HG03558 (cell line): ENCODE data around the gene NDUFS1.
"Not testable (repeated sequence)": the region's sequence is repeated elsewhere in the genome, so short reads cannot be mapped to it uniquely, and the experiment has no call there.

Source experiments
- ATAC-seq: cut with Tn5 transposase; IDR thresholded peaks from one replicate; pipeline ENCODE4 v1.9.1; 2021; ENCODE audit warnings: moderate number of reproducible peaks; ENCODE audit not compliant: unreplicated experiment; ENCODE audit errors: extremely low read depth

Gene NDUFS1

DNA sequence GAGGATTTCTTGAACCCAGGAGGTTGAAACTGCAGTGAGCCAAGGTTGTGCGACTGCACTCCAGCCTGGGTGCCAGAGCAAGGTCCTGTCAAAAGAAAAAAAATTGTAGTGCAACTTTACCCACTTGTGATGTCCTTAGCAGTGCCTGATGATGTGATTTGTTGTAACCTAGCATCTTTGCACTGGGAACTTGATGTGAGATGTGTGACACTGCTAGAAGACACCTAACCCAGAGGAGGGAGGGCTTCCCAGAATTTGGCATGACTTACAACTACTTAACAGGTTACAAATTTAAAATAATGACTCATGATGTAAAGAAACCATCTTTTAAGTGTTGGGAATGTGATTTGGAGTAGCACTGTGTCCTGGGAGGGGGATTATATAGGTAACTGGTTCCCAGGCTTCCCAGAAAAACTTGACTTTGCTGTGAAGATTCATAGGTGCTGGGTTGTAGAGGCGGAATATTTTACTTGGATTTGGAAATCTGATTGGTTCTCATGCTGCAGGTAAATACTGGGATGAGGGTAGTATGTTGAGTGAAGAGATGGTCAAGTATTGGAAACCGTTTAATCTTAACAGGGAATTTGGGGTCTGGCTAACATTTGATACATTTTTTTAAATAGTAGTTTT lies 4.1 kb upstream of the NDUFS1 start:
- no peak for ATAC-seq

DNA sequence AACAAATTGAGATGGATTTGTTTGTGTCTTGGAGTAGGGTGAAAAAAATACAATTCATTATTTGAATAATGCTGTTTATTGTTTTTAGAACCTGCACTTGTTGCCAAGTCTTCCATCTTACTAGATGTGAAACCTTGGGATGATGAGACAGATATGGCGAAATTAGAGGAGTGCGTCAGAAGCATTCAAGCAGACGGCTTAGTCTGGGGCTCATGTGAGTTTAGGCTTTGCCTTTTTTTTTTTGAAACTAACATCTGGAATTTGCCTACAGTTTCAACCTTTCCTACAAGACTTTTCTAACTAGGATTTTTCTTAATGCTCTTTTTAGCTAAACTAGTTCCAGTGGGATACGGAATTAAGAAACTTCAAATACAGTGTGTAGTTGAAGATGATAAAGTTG lies 3.2 kb upstream of the NDUFS1 start:
- not testable (repeated sequence) for ATAC-seq

DNA sequence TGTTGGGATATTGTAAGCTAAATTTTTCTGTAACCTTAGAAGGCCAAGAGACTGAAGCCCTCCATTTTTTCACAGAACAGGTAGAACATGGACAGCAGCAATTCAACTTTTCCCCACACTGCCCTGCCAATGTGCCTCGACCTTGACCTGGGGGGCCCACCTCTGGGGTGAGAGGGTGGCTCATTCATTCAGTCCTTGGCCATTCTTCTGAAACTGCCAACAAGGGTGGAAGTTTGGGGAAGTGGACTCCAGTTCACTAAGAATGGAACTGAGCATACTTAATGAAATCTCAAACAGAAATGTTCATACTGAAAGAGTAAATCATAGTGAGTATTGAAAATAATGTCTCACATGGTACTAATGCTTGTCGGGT lies 1.5 kb upstream of the NDUFS1 start:
- ATAC-seq: no peak

DNA sequence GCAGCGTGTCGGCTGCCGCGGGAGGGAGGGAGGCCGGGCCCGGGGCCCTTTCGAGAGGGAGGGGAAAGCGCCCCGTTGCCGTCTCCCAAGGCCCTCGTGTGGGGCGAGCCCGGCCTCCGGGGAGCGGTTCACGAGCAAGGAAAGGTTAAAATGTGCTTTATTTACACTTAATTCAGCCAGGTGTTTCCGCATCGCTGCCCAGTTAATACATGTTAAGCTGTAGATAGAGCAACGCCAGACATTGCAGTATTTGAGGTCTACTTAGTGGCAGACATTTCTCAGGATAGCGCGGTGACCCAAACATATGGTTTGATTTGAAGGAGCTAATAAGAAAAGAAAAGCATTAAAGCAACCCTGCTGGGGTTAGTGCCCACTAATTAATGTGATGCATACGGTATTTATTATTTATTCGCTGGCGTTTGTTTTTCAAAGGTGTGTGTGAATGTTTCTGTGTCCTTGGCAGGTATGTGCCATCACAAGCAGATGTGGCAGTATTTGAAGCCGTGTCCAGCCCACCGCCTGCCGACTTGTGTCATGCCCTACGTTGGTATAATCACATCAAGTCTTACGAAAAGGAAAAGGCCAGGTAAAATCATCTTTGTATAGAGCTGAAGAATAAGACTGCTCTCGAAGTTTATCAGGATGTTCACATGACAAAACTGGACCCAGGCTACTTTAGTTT lies 1.0 kb upstream of the NDUFS1 start:
- ATAC-seq: peak; percentile 19

DNA sequence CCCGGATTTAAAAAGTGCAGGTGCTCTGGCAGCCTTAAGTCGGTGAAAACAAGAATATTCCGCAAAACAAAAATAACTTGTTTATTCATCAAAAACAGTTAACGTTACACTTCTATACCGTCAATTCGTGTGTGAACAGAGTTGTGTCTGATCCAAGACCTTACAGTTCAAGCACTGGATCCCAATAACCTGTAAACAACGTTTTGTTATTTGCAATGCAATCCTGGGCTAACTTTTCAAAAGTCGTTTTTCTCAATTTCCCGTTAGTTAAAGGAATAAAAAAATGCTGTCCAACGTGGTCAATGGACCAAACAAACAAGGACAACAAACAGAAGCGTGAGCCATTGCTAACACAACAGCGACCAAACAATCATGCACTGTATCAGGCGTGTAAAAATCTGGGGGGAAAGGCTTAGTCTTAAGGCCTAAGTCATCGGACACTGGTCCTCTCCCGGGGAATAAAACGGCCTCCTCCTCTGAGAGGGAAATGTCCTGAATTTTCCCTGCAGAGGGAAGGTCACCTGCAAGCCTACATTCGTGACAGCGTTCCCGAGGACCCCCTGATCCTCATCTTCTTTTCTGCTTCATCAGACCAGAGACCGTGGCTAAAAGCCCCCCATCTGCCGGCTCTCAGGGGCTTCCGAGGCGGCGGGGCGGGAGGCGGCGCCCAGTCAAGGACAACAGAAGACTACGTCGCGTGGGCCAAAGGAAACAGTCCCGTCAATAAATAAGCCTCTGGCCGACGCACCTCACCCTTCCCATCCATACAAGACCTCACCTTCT lies 490 bp downstream of the NDUFS1 start:
- ATAC-seq: no peak

DNA sequence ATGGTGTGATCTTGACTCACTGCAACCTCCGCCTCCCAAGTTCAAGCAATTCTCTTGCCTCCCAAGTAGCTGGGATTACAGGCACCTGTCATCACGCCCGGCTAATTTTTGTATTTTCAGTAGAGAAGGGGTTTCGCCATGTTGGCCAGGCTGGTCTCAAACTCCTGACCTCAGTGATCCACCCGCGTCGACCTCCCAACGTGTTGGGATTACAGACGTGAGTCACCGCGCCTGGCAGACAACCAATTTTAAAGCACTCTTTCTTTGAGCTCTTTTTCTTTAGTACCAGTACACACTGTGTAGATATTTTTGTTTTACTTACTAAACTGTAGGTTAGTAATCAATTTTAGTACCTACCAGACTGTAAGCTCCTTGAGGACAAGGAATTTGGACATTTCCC lies 2.2 kb downstream of the NDUFS1 start:
- ATAC-seq: not testable (repeated sequence)

DNA sequence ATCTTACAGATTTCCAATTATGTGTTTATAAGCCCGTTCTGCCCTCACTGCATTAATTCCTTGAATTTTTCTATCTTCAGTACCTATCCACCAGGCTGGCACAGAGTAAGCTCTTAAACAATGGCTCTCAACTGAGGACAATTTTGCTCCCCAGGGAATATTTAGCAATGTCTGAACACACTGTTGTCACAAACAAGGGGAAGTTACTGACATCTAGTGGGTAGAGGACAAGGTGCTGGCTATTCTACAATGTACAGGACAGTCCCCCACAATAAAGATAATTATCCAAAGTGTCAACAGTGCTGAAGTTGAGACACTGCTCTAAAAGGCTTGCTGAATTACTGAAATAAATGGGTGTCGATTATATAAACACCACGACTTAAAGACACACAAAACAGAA lies 5.0 kb downstream of the NDUFS1 start:
- ATAC-seq: peak; percentile 37

DNA sequence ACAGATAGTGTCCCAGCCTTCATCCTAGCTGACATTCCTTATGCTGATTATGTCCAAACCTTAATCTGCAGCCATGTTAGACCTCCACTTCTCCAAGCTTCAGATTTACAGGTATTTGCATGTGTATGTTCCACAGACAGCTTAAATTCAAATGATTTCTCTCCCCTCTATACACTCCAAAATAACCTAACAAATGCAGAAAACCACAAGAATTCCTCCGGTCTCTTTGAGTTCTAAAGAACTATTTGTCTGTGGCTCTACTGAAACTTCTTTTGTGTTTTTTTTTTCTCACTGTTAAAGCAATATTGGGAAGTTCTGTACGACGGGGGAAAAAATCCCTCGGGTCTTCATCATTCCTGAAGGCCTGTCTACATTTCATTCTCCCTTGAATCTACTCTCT lies 8.6 kb downstream of the NDUFS1 start:
- ATAC-seq: no peak

DNA sequence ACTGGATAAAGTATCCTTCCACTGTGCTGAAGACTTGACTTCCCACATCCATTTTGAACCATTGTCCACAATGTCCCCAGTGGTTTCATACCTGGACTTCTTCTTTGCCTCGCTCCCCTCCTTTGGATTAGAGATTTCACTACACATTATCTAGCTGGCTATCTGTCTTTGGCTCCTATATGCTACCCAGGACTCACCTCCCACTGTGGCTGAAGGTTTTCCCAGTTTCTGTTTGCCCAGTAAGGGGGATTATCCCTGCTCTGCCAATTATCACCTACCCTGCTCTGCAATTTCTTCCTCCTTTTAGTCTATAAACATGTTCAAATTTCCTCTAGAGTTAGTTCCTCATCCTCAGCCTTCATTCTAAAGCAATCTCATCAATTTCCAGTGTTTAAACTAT lies 9.1 kb downstream of the NDUFS1 start:
- no peak for ATAC-seq

DNA sequence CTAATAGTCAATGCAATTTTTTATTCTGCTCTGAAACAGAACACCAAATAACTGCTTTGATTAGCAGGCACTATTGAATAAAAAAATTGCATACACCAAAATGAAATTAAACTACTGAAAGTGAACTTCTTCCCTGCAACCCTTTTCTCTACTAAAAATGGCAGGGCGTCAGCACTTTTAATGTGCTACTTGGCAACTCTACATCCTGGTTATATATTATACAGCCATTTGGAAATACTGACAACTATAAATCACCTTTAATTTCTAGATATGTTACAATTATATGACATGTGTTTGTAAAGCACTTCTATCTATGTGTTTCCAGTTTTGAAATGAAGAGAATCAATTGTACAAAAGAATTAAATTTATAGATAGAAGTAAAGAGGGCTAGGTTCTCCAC lies 9.9 kb downstream of the NDUFS1 start:
- no peak for ATAC-seq

DNA sequence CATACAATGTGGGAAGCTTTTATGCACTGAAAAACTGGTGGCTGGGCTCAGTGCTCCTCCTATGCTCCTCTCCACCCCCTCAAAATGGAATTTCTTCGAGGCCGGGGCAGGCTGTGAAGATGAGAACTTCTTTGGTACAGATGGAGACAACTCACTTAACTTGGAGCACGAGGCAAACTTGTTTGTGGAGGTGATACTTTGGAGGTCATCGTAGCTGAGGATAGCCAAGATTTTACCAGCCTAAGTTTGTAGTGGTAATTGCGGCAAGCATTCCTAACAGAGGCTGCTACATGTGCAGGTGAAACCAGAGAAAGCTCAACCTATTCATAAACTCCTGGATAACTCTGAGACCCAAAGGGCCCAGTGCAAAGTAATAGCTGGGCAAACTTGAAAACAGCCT lies 13.6 kb downstream of the NDUFS1 start:
- no peak for ATAC-seq

DNA sequence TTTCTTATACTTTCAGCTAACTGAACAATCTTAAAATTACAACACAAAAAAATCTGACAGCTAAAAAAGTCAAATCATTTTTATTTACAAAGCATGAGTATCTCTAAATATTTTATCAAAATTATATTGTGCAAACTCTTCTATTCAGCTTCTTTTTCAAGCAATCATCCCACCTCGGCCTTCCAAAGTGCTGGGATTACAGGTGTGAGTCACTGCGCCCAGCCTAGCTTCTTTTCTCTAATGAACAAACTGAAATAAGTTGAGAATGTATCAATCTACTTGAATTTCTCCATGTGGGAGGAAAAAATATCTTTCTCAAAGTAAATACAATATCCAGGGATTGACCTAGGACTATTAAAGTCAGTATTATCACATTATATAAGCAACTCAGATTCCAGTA lies 14.9 kb downstream of the NDUFS1 start:
- no peak for ATAC-seq

DNA sequence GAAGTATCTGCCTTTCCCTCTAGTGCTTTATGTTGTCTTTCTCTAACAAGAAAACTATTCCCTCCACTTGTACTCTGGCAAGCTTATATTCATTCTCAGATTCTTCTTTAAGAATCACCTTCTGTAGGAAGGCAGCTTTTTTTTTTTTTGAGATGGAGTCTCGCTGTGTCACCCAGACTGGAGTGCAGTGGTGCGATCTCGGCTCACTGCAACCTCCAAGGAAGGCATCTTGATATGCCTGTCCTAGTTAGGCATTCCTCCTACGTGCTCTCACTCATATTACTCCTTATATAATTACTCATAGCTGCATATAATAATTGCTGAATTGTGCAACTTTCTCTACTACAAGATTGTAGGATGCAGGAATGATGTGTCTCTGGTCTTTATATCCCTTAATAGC lies 15.8 kb downstream of the NDUFS1 start:
- no peak for ATAC-seq

DNA sequence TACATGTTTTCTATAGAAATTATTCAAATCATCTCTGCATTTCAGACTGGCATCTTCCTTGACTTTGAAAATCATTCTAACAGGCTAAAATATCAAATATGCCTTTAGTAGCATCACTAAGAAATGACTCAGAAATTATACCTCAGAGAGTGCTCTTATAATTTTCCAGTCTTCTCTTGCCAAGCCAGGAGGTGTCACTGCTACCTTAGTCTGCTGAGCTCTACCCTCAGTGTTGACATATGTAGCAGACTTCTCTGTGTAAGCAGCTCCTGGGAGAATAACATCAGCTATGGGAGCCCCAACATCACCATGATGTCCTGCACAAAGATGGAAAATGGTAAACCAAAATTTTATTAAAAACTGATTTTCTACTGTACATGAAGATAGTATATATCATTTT lies 31.6 kb downstream of the NDUFS1 start:
- ATAC-seq: no peak

DNA sequence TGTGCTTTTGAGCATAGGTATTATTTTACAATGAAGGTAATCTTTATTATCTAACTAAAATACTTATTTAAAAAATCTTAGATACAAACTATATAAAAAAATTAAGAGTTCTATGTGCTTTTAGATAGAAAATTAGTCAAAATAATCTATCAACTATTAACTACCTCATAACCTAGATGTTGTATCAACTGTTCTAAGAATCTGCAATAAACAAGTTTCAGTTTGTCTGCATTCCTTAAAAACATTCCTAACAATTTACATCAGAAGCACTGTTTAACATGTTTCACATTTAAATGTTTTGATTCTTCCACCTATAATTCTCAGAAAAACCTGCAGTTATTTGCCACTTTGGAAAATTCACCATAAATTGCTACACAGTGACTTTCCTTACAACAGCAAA lies 33.3 kb downstream of the NDUFS1 start:
- ATAC-seq: no peak

DNA sequence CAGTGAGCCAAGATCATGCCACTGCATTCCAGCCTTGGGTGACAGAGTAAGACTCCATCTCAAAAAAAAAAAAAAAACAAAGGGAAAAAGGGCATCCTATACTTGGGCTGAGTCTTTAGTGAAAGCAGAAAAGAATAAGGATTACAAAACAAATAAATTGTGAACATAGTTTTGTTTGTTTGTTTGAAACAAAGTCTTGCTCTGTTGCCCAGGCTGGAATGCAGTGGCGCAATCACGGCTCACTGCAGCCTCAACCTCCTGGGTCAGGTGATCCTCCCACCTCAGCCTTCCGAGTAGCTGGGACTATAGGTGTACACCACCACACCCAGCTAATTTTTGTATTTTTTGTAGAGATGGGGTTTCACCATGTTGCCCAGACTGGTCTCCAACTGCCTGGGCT lies 36.7 kb downstream of the NDUFS1 start:
- not testable (repeated sequence) for ATAC-seq

DNA sequence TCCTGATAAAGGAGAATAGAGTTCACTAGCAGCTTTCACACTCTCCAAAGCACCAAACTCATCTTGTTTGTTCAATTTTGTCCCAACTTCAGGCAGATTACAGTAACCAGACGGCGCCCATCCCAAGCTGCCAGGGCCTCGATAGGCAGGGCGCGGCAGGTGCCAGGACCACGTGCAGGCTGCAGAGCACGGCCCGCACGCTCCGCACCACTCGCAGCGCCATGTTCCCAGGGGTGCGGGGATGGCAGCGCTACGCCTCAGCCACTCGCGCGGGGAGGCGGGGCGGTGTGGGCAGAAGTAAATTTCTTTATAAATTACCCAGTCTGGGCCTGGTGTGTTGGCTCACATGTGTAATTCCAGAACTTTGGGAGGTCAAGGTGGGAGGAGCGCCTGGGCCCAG lies 43.0 kb downstream of the NDUFS1 start:
- ATAC-seq: no peak

DNA sequence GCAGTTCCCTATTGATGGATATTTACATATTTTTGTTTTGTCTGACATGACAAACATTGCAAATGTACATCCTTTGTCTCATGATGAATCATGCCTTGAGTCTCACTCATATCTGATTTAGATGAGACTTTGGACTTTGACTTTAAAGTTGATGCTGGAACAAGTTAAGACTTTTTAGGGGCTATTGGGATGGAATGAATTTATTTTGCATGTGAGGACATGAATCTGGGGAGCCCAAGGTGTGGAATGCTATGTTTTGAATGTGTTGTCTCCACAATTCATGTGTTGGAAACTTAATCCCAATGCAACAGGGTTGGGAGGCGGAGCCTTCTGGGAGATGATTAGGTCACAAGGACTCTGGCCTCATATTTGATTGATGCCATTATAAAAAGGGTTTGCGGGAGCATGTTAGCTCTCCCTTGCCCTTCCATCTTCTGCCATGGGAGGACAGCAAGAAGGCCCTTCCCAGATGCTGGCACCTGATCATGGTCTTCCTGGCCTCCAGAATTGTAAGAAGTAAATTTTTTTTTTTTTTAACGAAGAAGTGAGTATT lies 44.1 kb downstream of the NDUFS1 start:
- no peak for ATAC-seq

DNA sequence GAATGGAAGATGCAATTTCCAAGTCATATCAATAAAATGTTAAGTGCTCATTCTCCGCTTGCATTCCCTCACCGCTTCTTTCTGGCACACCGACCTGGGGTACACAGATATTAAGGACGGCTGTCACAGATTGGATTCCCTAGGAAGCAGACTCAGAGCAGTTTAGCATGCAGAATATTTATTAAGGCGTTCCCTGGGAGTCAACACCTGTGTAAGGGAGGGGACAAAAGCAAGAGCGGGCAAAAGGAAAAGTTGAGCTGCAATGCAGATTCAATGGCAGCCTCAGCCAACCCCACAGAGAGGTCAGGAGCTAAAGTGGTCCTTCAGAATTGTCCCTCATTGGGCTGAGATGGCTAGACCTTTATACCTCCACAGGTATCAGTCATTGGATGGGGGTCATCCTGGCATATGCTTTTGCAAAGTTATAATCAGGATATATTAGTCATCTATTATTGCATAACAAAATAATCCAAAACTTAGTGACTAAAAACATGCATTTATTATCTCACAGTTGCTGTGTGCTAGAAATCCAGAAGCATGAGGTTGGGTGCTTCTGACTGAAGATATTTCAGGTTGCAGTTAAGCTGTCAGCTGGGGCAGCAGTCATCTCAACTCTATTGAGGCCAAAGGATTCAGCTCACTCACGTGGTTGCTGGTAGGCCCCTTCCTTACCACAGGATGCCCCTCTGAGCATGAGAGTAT lies 46.2 kb downstream of the NDUFS1 start:
- no peak for ATAC-seq

DNA sequence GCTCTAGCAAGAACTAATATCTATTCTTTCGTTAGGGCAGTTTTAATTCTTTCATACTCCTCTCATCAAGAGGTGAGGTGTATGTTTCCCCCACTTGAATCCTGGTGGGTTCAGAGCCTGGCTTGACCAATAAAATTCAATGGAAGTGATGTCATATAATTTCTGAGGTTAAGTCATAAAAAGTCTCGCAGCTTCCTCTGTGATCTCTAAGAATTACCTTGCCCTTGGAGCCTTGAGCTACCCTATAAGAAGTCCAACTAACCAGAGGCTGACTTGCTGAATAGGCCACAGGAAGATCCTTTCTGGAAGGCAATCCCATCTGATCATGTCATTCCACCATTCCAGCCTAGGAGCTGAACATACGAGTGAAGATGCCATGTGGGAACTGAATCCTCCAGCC lies 47.1 kb downstream of the NDUFS1 start:
- ATAC-seq: no peak

DNA sequence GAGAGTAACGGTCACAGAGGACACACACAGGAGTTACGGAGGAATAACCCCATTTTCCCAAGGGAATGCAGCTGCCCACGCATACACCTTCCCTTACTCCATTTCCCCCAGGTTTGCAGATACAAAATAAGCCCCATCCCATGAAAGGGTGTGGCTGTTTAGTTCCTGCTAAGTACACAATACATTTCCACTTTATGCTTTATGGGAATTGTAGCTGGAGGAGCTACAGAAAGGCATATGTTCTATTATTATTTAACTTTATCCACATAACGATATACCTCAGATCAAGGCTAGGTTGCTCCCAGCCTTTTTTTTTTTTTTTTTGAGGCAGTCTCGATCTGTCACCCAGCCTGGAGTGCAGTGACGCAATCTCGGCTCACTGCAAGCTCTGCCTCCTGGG lies 50.5 kb downstream of the NDUFS1 start:
- no peak for ATAC-seq
